Fibroblast of skin of abdomen (primary cell): ENCODE data around the gene PCDHGA12.
"Not testable (repeated sequence)": the region's sequence is repeated elsewhere in the genome, so short reads cannot be mapped to it uniquely, and the experiment has no call there.

Experiments
- DNase-seq: peaks from one replicate; pipeline ENCODE4 v3.0.0-alpha.2; 2013

PCDHGA12 gene

DNA sequence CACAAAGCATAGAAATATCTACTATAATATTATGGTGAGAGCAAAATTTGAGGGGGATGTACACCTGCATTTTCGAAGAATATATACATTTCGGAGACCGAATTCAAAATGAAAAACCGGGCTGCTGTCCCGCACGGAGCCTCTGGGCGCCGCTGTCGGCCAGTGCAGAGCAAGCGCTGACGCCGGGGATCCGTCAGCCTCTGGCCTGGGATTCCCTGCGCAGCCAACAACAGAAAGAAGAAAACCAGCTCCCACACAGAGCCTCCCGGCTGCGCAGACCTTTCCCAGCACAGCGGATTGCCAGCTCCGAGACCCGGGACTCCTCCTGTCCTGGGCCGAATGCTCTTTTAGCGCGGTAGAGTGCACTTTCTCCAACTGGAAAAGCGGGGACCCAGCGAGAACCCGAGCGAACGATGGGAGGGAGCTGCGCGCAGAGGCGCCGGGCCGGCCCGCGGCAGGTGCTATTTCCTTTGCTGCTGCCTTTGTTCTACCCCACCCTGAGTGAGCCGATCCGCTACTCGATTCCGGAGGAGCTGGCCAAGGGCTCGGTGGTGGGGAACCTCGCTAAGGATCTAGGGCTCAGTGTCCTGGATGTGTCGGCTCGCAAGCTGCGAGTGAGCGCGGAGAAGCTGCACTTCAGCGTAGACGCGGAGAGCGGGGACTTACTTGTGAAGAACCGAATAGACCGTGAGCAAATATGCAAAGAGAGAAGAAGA is 22.4 kb upstream of the PCDHGA12 start, which contains the start of gene PCDHGB6:
TSS of gene PCDHGB6 (plus strand) at position 232 of the 716 bp plus-strand sequence. CDS start at position 414, 182 bp downstream.
- DNase-seq: peak; percentile 43

GRCh38 chr5:141409598-141410306 is 20.6 kb upstream of the PCDHGA12 start:
- no peak for DNase-seq

DNA sequence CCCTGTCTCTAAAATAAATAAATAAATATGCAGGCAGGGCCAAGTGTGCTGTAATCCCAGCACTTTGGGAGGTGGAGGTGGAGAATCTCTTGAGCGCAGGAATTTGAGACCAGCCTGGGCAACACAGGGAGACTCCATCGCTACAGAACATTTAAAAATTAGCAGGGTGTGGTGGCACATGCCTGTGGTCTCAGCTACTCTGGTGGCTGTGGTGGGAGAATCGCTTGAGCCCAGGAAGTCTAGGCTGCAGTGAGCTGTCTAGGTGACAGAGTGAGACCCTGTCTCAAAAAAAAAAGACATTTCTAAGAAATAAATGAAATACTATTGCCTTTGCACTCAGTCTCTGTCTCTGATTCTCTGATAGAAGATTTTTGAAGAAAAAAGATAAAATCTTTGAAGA is 18.7 kb upstream of the PCDHGA12 start:
- DNase-seq: no peak

GRCh38 chr5:141412854-141413539 is 17.3 kb upstream of the PCDHGA12 start, which contains the start of gene PCDHGA10:
Gene PCDHGA10, plus strand, starts transcription at chr5:141412987. Its CDS starts 189 bp downstream, at chr5:141413176.
- peak; percentile 72 for DNase-seq

DNA sequence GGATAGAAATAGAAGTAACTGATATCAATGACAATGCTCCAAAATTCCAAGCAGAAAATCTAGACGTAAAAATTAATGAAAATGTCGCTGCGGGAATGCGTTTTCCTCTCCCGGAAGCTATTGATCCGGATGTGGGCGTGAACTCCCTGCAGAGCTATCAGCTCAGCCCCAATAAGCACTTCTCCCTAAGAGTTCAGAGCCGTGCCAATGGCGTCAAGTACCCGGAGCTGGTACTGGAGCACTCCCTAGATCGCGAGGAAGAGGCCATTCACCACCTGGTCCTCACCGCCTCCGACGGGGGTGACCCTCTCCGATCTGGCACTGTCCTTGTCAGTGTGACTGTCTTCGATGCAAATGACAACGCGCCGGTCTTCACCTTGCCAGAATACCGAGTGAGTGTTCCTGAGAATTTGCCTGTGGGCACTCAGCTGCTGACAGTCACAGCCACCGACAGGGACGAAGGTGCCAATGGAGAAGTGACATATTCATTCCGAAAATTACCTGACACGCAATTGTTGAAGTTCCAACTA is 16.7 kb upstream of the PCDHGA12 start:
- no peak for DNase-seq

GRCh38 chr5:141414548-141415274 is 15.6 kb upstream of the PCDHGA12 start:
- DNase-seq: not testable (repeated sequence)

DNA sequence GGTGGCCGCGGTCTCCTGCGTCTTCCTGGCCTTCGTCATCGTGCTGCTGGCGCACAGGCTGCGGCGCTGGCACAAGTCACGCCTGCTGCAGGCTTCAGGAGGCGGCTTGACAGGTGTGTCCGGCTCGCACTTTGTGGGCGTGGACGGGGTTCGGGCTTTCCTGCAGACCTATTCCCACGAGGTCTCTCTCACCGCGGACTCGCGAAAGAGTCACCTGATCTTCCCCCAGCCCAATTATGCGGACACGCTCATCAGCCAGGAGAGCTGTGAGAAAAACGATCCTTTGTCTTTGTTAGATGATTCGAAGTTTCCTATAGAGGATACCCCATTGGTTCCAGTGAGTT is 15.1 kb upstream of the PCDHGA12 start:
- DNase-seq: not testable (repeated sequence)

GRCh38 chr5:141417494-141418172 is 12.7 kb upstream of the PCDHGA12 start, which contains the start of gene PCDHGB7:
Gene PCDHGB7, plus strand, starts transcription at chr5:141417677. Its CDS starts 183 bp downstream, at chr5:141417860.
- DNase-seq: peak; percentile 83

- DNase-seq: no peak
Observed at GRCh38 chr5:141419074-141419880, 11.0 kb upstream of the PCDHGA12 start.

DNA sequence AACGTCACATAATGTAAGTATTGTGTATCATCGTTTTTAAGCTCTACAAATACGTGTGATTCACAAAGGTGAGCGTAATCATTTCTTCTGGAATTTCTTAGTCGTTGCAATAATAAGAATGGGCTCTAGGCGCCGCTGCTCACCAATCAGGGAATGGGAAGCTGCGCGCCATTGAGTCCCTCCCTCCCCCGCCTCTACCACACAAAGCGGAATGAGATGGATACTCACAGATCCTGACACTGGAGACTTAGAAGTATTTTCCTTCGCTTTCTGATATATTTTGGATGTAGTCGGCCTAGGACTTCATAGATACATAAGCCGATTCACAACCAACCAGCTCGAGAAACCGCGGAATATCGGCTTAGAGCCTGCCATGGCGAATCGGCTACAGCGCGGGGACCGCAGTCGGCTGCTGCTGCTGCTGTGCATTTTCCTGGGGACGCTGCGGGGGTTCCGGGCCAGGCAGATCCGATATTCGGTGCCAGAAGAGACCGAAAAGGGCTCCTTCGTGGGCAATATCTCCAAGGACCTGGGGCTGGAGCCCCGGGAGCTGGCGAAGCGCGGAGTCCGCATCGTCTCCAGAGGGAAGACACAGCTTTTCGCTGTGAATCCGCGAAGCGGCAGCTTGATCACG is 9.3 kb upstream of the PCDHGA12 start, which contains the start of gene PCDHGA11:
TSS of gene PCDHGA11 (plus strand) at position 197 of the 634 bp plus-strand sequence. CDS start at position 374, 177 bp downstream.
- peak; percentile 71 for DNase-seq

- DNase-seq: no peak
Observed at GRCh38 chr5:141421489-141421855, 8.8 kb upstream of the PCDHGA12 start.

GRCh38 chr5:141422742-141423291 is 7.5 kb upstream of the PCDHGA12 start:
- no peak for DNase-seq

- no peak for DNase-seq
Observed at GRCh38 chr5:141427783-141428426, 2.4 kb upstream of the PCDHGA12 start.

GRCh38 chr5:141431286-141431685 is 979 bp downstream of the PCDHGA12 start:
- peak; percentile 44 for DNase-seq

GRCh38 chr5:141432308-141432707 is 2.0 kb downstream of the PCDHGA12 start:
- DNase-seq: not testable (repeated sequence)

- not testable (repeated sequence) for DNase-seq
Observed at GRCh38 chr5:141432726-141433125, 2.4 kb downstream of the PCDHGA12 start.

GRCh38 chr5:141434006-141434405 is 3.7 kb downstream of the PCDHGA12 start:
- DNase-seq: no peak

DNA sequence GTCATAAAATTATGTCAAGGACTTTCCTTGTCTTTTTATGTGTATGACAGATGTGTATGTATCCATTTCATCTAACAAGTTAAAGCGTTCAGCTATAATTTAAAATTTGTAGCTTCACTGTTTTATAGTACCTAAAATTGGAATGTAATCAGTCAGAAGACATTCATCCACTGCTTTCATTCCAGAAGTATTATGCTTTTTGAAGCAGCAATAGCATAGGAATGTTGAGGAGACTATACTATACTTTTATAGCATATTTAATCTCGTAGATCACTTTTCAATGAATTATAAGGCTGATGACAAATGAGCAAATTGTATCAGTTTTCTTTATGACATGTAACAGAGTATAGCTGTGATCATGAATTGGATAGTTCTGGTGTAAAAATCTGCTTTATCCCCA is 6.9 kb downstream of the PCDHGA12 start:
- peak; percentile 44 for DNase-seq
